NCI-H526 (cell line): Measurements from ENCODE around the gene BOLA2.
"Not testable (repeated sequence)": the region's sequence is repeated elsewhere in the genome, so short reads cannot be mapped to it uniquely, and the experiment has no call there.

Experiments
- DNase-seq, 2 experiments: peaks; one replicate each; lab custom pipeline; 2025; lab: John Stamatoyannopoulos, UW

The BOLA2 gene

DNA sequence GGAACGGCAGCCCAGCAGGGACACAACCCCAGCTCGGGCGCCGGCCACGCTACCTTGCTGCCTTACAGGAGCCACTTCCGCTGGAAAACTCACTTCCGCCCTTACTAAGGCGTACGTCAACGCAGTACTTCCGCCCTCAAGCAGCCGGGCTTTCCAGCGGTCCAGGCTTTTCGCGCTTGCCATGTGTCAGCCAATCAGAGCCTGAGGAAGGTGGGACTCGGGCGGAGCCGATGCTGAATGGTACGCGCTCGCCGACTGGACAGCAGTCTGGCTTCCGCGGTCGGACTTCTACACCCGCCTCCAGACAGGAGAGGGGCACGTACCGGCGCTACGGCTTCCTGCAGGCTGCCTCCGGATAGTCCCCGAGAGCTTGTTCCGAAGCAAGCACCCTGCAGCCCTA is at the start of gene BOLA2, which contains the start of gene SLX1B:
Gene BOLA2, minus strand, starts transcription at position 83 of the 400 bp plus-strand sequence. CDS start 98 bp downstream, outside the sequence.
Gene SLX1B, plus strand, starts transcription at position 265 of the 400 bp plus-strand sequence.
- DNase-seq, result not testable (repeated sequence)

GRCh38 chr16:29482276-29482675 is 28.1 kb upstream of the BOLA2 start:
- DNase-seq, result not testable (repeated sequence)

GRCh38 chr16:29472065-29472464 is 17.9 kb upstream of the BOLA2 start:
- DNase-seq, result not testable (repeated sequence)

- not testable (repeated sequence) for DNase-seq
These were observed 15.5 kb upstream of the BOLA2 start for GRCh38 chr16:29469660-29470059.

- not testable (repeated sequence) for DNase-seq
These were observed 13.7 kb upstream of the BOLA2 start for GRCh38 chr16:29467654-29468366.

- not testable (repeated sequence) for DNase-seq
These were observed 12.8 kb upstream of the BOLA2 start for GRCh38 chr16:29466904-29467303.

DNA sequence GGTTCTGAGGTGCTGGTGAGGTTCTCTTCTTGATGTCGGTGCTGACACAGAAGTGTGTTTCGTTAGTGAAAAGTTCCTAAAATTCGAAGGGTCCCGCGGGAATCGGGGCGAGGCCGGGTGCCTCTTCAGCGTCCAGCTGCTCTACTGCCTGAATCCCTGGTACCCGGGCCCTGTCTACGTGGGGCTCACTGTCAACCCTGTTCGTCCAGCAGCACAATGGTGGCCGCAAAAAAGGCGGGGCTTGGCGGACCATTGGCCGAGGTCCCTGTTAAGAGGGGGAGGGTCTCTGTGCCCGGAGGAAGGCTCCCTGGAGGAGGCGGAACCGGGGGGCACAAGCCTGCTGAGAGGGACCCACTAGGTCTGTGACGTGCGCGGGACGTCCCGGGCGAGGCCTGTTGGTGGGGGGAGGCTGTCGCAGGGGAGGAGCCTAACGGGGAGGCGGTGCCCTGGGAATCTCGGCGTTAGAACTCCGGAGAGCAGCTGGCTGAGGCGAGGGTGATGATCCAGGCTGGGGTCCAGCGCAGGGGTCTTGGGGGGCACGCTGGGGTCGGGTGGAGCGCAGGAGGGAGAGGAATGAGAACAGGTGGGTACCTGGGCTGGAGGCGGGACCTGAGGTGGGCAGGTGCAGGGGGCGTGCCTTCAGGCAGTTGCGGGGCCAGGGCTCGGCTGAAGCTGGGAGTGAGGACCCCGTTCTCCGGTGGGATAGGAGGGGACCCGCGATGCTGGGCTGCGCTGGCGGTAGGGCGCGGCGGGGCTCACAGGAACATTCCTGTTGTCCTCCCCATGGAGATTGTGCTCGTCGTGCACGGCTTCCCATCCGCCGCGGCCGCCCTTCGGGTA is 12.1 kb upstream of the BOLA2 start:
- DNase-seq, result not testable (repeated sequence)

DNA sequence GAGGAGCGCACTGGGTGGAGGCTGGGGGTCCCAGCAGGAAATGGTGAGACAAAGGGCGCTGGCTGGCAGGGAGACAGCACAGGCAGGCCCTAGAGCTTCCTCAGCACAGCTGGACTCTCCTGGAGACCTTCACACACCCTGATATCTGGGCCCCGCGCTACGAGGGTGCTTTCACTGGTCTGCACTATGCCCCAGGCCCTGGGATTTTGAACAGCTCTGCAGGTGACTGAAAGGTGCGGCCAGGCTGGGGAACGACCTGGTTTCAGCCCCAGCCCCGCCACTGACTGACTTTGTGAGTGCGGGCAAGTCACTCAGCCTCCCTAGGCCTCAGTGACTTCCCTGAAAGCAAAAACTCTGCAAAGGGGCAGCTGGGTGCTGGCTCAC is 6.5 kb upstream of the BOLA2 start:
- not testable (repeated sequence) for DNase-seq

DNA sequence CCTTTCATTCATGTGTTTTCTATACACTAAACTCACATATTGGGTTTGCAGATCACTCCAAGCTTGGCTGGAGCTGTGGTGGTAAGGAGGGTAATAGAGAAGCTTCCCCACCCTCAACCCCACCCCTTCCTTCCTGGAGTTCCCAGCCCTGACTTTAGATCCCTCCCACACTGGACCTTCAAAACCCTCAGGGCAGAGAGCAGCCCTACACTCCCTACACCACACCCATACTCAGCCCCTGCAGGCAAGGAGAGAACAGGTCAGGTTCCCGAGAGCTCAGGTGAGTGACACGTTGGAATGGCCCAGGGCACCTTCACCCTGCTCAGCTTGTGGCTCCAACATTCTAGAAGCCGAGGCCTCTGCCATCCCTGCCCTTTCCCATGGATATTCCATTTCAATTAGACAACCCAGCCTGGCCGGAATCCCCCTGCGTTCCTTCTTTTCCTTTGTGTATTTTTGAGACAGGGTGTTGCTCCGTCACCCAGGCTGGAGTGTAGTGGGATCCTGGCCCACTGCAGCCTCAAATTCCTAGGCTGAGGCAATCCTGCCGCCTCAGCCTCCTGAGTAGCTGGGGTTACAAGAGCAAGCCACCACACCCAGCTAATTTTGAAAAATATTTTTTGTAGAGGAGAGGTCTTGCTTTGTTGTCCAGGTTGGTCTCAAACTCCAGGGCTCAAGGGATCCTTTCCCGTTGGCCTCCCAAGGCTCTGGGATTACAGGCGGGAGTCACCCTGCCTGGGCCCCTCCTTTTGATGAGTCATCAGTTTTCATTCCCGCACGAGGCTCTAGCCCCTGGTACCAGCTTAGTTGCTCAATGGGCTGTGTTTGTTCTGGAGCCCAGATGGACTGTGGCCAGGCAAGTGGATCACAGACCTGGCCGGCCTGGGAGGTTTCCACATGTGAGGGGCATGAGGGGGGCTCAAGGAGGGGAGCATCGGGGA is 5.8 kb upstream of the BOLA2 start, which contains the start of gene SULT1A4:
Gene SULT1A4, plus strand, starts transcription at position 208 of the 941 bp plus-strand sequence. CDS start 1,473 bp downstream, outside the sequence.
- not testable (repeated sequence) for DNase-seq

- DNase-seq, result not testable (repeated sequence)
These were observed 3.5 kb upstream of the BOLA2 start for GRCh38 chr16:29457660-29458059.

GRCh38 chr16:29454828-29455227 is 677 bp upstream of the BOLA2 start:
- DNase-seq, result not testable (repeated sequence)

DNA sequence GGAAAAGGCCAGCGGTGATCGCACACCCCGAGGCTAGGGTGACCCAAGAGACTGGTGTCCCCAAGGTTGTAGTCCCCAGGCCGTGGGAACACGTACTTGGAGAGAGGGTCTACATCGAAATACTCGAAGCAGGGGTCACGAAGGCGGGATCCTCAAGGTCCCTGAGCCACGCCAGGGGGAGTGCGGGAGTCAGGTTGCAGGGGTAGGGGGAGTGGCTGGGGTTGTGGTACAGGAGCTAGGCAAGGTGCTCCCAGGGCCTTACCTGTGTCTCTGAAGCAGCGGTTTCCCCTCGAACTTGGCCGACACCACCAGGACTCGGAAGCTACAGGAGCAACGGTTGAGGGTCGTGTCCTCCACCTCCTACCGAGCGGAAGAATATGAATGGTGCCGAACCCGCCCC is 397 bp downstream of the BOLA2 start:
- not testable (repeated sequence) for DNase-seq

- DNase-seq, result not testable (repeated sequence)
These were observed 28.8 kb downstream of the BOLA2 start for GRCh38 chr16:29425390-29425789.

- not testable (repeated sequence) for DNase-seq
These were observed 30.6 kb downstream of the BOLA2 start for GRCh38 chr16:29423587-29423986.

DNA sequence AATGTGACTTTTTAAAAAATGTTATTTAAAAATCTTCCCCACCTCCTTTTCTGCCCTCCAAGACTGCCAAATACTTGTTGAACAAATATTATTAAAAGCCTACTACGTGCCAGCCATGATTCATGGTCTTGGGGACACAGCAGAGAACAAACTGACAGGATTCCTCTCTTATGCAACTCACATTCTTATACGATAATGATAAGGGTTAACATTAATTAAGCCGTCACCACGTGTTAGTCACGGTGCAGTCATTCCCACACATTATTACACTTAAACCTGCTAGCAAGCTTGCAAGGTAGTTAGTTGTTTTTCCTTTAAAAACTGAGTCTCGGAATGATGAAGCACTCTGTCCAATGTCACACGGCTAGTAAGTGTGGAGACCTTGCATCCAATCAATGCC is 48.9 kb downstream of the BOLA2 start:
- DNase-seq, result not testable (repeated sequence)
